ENCODE results near the gene SMIM33. TPM values are rescaled to one million over a fixed set of nuclear protein-coding genes. Genes with fewer than 3 reads are reported as not detected.
"Not testable (repeated sequence)": the region's sequence is repeated elsewhere in the genome, so short reads cannot be mapped to it uniquely, and the experiment has no call there.

Gene SMIM33
- polyA plus RNA-seq, 1 donor from 2014 or later, result not detected

- no peak overlapping the region for H3K4me3 Mint-ChIP-seq
- H3K9me3 Mint-ChIP-seq, result no peaks in the 10 kb centered on the region
- peaks cover 0 to 5% (median 1%) of the 10 kb centered on the region in 3 donors for H3K4me1 Mint-ChIP-seq
- no peaks in the 10 kb centered on the region for H3K36me3 Mint-ChIP-seq
- H3K27ac Mint-ChIP-seq, result no peak overlapping the region
- peaks cover 3% of the 10 kb centered on the region for H3K27me3 Mint-ChIP-seq
Observed at GRCh38 chr5:139488260-139488659, 17.5 kb downstream of the SMIM33 start.

GRCh38 chr5:139492700-139493192, 21.9 kb downstream of the SMIM33 start:
- H3K27ac Mint-ChIP-seq, result no peak overlapping the region
- H3K9me3 Mint-ChIP-seq, result no peaks in the 10 kb centered on the region
- peaks cover 0 to 5% (median 1%) of the 10 kb centered on the region in 3 donors for H3K4me1 Mint-ChIP-seq
- H3K36me3 Mint-ChIP-seq, result no peaks in the 10 kb centered on the region
- no peak overlapping the region for H3K4me3 Mint-ChIP-seq
- H3K27me3 Mint-ChIP-seq, result peaks cover 3% of the 10 kb centered on the region

GRCh38 chr5:139494256-139494655, 23.5 kb downstream of the SMIM33 start:
- peaks cover under 1% of the 10 kb centered on the region for H3K36me3 Mint-ChIP-seq
- H3K27me3 Mint-ChIP-seq, result peaks cover 5% of the 10 kb centered on the region
- H3K4me3 Mint-ChIP-seq, result no peak overlapping the region
- no peak overlapping the region for H3K27ac Mint-ChIP-seq
- peaks cover 0 to 2% (median 1%) of the 10 kb centered on the region in 3 donors for H3K4me1 Mint-ChIP-seq
- H3K9me3 Mint-ChIP-seq, result no peaks in the 10 kb centered on the region

DNA sequence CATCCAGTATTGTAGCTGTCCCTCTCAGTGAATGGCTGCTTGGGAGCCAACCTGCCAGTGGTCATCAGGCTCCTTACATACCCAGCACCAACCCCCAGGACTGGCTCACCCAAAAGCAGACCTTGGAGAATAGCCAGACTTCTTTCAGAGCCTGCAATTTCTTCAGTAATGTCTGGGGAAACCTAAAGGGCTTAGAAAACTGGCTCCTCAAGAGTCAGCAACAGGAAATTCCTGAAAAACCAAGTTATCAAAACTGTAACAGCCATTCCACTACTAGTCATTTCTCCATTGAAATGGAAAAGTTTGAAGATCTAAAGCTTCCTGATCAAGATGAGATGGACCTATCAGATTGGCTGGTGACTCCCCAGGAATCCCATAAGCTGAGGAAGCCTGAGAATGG, 24.0 kb downstream of the SMIM33 start:
- H3K27ac Mint-ChIP-seq, result no peak overlapping the region
- H3K9me3 Mint-ChIP-seq, result no peaks in the 10 kb centered on the region
- H3K27me3 Mint-ChIP-seq, result peaks cover 3% of the 10 kb centered on the region
- peaks cover 0 to 2% (median 1%) of the 10 kb centered on the region in 3 donors for H3K4me1 Mint-ChIP-seq
- H3K4me3 Mint-ChIP-seq, result no peak overlapping the region
- H3K36me3 Mint-ChIP-seq, result peaks cover 2% of the 10 kb centered on the region

GRCh38 chr5:139495638-139496435, 25.0 kb downstream of the SMIM33 start:
- no peak overlapping the region for H3K4me3 Mint-ChIP-seq
- H3K4me1 Mint-ChIP-seq, result peaks cover 0 to 2% (median 1%) of the 10 kb centered on the region in 3 donors
- H3K9me3 Mint-ChIP-seq, result no peaks in the 10 kb centered on the region
- peak overlapping the region in 1 of 3 donors; percentile 42 for H3K27ac Mint-ChIP-seq
- H3K36me3 Mint-ChIP-seq, result peaks cover 2% of the 10 kb centered on the region
- peaks cover 2% of the 10 kb centered on the region for H3K27me3 Mint-ChIP-seq

GRCh38 chr5:139501381-139501780, 30.6 kb downstream of the SMIM33 start:
- Mint-ChIP-seq H3K4me3 (no peak overlapping the region), H3K27me3 (peaks cover 2% of the 10 kb centered on the region), H3K27ac (no peak overlapping the region), H3K36me3 (peaks cover 2% of the 10 kb centered on the region), H3K4me1 (no peaks in the 10 kb centered on the region), H3K9me3 (no peaks in the 10 kb centered on the region)

- H3K27ac Mint-ChIP-seq, H3K27me3 Mint-ChIP-seq, H3K9me3 Mint-ChIP-seq, H3K36me3 Mint-ChIP-seq, H3K4me3 Mint-ChIP-seq, H3K4me1 Mint-ChIP-seq: not testable (repeated sequence)
Observed at GRCh38 chr5:139503036-139503817, 32.4 kb downstream of the SMIM33 start.

DNA sequence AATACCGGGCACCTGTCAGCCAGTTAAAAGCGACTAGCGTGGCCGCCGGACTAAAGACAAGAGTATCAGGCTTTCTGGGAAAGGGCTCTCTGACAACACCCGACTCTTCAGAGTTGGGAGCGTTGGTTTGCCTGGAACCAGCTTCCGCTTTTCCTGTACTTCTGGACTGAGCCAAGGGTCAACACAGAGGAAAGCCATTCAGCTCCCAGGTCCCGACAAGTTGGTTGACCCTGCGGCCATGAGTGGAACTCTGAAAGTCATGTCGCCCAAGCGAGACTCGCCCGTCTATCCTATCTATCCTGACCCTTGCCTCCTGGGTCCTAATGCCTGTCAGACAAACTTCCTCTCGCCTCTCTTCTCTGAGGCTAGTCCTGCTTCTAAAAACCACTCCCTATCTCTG, 33.1 kb downstream of the SMIM33 start:
- H3K36me3 Mint-ChIP-seq, H3K27ac Mint-ChIP-seq, H3K4me1 Mint-ChIP-seq, H3K9me3 Mint-ChIP-seq, H3K27me3 Mint-ChIP-seq, H3K4me3 Mint-ChIP-seq: not testable (repeated sequence)

- H3K36me3 Mint-ChIP-seq, H3K4me1 Mint-ChIP-seq, H3K9me3 Mint-ChIP-seq, H3K27ac Mint-ChIP-seq, H3K27me3 Mint-ChIP-seq, H3K4me3 Mint-ChIP-seq: not testable (repeated sequence)
Observed at GRCh38 chr5:139504722-139505121, 33.9 kb downstream of the SMIM33 start.

DNA sequence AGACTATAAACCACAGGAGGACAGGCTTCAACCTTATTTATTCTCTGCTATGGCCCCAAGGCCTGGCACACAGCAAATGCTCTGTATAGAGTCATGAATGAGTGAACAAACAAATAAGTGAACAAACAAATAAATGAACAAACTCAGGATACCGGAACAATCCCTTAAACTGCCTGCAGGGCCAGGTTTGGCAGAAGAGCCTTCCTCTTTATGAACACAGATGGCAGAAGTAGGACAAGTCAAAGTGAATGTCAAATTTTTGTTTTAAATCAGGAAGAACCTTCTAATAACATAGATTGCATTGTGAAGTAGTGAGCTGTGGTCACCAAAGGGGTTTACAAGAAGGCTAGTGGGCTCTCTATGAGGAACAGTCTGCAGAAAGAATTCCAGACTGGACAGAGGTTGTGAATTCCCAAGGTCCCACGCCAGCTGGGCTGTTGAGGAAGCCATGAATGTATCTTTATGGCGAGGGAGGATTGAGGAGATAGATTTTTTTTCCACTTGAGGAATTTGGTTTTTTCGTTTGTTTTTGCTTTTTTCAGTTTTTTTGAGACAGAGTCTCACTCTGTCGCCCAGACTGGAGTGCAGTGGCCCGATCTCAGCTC, 42.1 kb downstream of the SMIM33 start:
- H3K36me3 Mint-ChIP-seq, result no peaks in the 10 kb centered on the region
- H3K27me3 Mint-ChIP-seq, result no peaks in the 10 kb centered on the region
- peaks cover 11 to 16% (median 11%) of the 10 kb centered on the region in 3 donors for H3K4me1 Mint-ChIP-seq
- H3K4me3 Mint-ChIP-seq, result peak overlapping the region in 1 of 4 donors; percentile 63
- no peak overlapping the region for H3K27ac Mint-ChIP-seq
- H3K9me3 Mint-ChIP-seq, result no peaks in the 10 kb centered on the region

DNA sequence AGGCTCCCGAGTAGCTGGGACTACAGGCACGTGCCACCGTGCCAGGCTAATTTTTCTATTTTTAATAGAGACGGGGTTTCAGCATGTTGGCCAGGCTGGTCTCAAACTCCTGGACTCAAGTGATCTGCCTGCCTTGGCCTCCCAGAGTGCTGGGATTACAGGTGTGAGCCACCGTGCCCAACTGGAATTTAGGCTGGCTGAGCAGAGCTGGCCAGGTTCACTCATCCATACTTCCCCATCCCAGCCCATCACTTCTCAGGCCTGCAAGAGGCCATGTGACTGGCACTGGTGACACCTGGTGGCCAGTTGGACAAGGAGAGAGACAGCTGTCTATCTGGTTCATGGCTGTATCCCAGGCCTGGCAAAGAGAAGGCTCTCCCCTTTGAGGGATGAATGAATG, 42.6 kb downstream of the SMIM33 start:
- Mint-ChIP-seq H3K27ac (peak overlapping the region in 1 of 3 donors; percentile 87), H3K4me3 (peak overlapping the region in 1 of 4 donors; percentile 63), H3K4me1 (peaks cover 13 to 18% (median 15%) of the 10 kb centered on the region in 3 donors)
- H3K36me3 Mint-ChIP-seq, H3K9me3 Mint-ChIP-seq, H3K27me3 Mint-ChIP-seq: not testable (repeated sequence)

DNA sequence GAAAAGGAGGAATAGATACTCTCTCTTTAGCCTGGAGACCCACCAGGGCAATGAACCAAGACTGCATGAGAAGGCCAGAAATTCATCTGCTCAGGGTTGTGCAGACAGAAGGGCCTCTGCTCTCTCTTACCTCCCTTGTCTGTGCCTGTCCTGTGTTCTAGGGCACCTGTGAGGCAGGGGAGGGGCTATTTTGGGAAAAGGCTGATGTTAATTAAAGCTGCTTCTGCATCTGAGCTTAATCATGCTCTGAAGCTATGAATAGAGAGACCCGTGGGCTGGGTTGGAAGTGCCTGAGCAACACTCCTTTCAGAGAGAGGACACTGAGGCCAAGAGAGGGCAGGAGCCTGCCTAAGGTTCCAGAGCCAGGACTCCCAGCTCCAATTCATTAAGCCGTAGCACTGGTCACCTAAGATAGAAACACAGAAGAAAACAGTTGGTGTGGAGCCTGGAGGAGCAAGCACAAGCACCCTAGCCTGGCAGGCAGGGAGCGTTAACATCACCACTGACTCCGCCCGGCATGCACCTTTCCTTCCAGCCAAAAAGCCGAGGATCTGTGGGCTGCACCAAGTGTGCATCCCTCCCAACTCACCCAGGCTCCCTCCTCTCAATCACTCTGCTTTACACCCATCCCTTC, 43.2 kb downstream of the SMIM33 start:
- no peaks in the 10 kb centered on the region for H3K9me3 Mint-ChIP-seq
- peaks cover 15 to 23% (median 19%) of the 10 kb centered on the region in 3 donors for H3K4me1 Mint-ChIP-seq
- no peaks in the 10 kb centered on the region for H3K36me3 Mint-ChIP-seq
- H3K4me3 Mint-ChIP-seq, result peak overlapping the region in 1 of 4 donors; percentile 63
- peak overlapping the region in 1 of 3 donors; percentile 87 for H3K27ac Mint-ChIP-seq
- H3K27me3 Mint-ChIP-seq, result no peaks in the 10 kb centered on the region

GRCh38 chr5:139514486-139514856, 43.7 kb downstream of the SMIM33 start:
- no peaks in the 10 kb centered on the region for H3K27me3 Mint-ChIP-seq
- peak overlapping the region in 1 of 4 donors; percentile 63 for H3K4me3 Mint-ChIP-seq
- H3K27ac Mint-ChIP-seq, result no peak overlapping the region
- H3K4me1 Mint-ChIP-seq, result peaks cover 16 to 24% (median 19%) of the 10 kb centered on the region in 3 donors
- H3K36me3 Mint-ChIP-seq, result no peaks in the 10 kb centered on the region
- H3K9me3 Mint-ChIP-seq, result no peaks in the 10 kb centered on the region

DNA sequence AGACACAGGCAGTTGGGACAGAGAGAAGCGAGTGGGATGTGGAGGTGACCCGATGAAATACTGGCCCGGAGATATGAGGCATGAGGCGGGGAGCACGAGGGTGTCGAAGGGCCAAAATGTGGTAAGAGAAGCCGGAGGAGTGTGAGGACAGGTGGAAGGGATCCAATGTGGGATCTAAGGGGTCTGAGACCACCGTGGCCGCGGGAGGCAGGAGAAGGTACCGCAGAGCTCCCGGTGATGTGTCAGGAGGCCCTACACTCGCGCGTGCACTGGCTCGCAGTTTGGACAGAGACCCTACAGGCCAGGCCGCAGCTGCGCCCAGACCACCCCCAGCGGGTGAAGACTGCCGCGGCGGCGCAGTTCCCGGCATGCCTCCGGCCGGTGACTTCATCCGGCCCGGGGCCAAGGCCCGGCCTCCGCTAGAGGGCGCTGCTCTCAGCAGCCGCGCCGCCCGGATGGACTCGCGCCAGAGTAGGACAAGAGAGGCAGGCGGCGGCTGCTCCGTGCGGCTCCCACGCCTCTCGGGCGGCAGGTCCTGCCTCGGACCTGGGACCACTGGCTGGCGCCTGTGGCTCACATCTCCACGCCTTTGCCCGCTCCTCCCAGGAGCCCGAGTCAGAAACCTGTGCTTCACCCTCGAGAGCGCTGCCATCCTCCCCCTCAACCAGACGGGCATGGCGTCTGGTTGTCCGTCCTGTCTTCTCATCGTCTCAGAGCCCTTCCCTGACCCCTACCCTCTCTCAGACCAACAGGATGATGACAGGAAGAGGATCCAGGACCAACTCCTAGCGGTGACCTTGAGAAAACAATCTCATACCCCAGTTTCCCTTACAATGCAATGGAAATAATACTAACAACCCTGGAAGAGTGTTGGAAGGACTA, 47.1 kb downstream of the SMIM33 start:
- Mint-ChIP-seq H3K36me3 (peaks cover 4% of the 10 kb centered on the region), H3K27me3 (no peaks in the 10 kb centered on the region), H3K4me3 (peak overlapping the region; percentile 85 to 97 (median 94))

More for the DNA sequence above, 47.1 kb downstream of the SMIM33 start:
- no peaks in the 10 kb centered on the region for H3K9me3 Mint-ChIP-seq
- peaks cover 9 to 14% (median 14%) of the 10 kb centered on the region in 3 donors for H3K4me1 Mint-ChIP-seq
- peak overlapping the region; percentile 55 to 97 (median 95) for H3K27ac Mint-ChIP-seq
